GM06990 (cell line): ENCODE measurements around the gene MSANTD1.
A peak's percentile ranks its signal among the peaks of the same experiment; 100 is the strongest.
"Not testable (repeated sequence)": the region's sequence is repeated elsewhere in the genome, so short reads cannot be mapped to it uniquely, and the experiment has no call there.

Experiments
- DNase-seq: peaks from one replicate; pipeline ENCODE4 v3.0.0-alpha.2; 2011; ENCODE audit not compliant: insufficient read length; ENCODE audit errors: extremely low read depth
- H3K27me3 ChIP-seq: replicated peaks from 2 replicates; pipeline ENCODE4 v1.6.0; 2011; ENCODE audit warnings: low read length; ENCODE audit not compliant: control insufficient read depth, insufficient read depth
- H3K36me3 ChIP-seq: 2 replicates; pipeline ENCODE4 v1.5.1; 2011; ENCODE audit warnings: low read length; ENCODE audit not compliant: control insufficient read depth, insufficient read depth
- H3K4me3 ChIP-seq: replicated peaks from 2 replicates; pipeline ENCODE4 v1.5.1; 2011; ENCODE audit warnings: low read depth, mild to moderate bottlenecking, control low read depth, low read length
- TF ChIP-seq, protein P1 (sequence below): IDR thresholded peaks from 2 replicates; pipeline ENCODE4 v1.5.1; 2011; ENCODE audit warnings: low read length, control low read depth, mild to moderate bottlenecking, inconsistent platforms; ENCODE audit not compliant: insufficient read depth, poor library complexity, severe bottlenecking

The MSANTD1 gene

DNA sequence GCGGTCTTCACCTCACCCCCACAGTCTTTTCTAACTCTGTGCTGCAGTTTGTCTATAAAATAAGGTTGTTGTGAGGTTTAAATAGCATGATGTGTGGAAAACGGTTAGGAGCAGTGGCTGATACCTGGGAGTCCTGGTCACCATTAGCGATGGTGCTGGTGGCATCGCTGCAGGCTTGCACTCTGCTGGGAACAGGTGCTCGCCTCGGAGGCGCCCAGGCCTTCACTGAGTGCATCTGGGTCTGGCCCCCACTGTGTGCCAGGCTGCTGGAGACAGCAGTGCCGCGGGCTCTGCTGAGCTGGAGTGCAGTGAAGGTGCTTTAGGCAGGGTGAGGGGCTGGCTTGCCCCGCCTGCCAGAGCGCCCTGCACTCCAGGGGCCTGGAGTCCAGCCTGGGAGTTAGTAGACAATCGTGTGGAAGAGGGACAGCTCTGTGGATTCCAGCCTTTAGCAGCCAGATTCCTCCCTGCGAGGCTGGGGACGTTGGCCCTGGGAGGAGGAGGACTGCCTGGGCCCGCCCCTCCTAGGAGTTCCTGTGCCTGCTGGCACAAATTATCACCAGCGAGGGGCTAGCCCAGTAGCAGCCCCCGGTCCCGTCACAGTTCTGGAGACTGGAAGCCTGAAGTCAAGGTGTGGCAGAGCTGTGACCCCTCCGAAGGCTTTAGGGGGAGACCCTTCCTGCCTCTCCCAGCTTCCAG lies 51.2 kb downstream of the MSANTD1 start:
- no peaks in the 10 kb centered on the region; the same call in 1 of the 2 replicates for H3K27me3 ChIP-seq
- no peak for DNase-seq
- H3K36me3 ChIP-seq: no peaks in the 10 kb centered on the region
- TF ChIP-seq, protein P1, sequence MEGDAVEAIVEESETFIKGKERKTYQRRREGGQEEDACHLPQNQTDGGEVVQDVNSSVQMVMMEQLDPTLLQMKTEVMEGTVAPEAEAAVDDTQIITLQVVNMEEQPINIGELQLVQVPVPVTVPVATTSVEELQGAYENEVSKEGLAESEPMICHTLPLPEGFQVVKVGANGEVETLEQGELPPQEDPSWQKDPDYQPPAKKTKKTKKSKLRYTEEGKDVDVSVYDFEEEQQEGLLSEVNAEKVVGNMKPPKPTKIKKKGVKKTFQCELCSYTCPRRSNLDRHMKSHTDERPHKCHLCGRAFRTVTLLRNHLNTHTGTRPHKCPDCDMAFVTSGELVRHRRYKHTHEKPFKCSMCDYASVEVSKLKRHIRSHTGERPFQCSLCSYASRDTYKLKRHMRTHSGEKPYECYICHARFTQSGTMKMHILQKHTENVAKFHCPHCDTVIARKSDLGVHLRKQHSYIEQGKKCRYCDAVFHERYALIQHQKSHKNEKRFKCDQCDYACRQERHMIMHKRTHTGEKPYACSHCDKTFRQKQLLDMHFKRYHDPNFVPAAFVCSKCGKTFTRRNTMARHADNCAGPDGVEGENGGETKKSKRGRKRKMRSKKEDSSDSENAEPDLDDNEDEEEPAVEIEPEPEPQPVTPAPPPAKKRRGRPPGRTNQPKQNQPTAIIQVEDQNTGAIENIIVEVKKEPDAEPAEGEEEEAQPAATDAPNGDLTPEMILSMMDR: no peak
- no peak overlapping the region for H3K4me3 ChIP-seq

DNA sequence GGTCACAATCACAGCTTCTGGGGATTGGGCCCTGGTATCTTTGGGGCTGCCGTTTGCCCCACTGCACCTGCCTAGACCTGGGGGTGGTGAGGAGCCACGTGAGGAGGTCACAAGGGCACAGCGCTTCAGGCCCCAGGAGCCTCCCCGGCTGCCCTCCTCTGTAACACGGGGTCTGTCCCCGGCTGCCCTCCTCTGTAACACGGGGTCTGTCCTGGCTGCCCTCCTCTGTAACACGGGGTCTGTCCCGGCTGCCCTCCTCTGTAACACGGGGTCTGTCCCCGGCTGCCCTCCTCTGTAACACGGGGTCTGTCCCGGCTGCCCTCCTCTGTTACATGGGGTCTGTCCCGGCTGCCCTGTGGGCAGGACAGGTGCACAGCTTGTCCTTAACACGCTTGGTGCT lies 51.9 kb downstream of the MSANTD1 start:
- H3K27me3 ChIP-seq: not testable (repeated sequence)

DNA sequence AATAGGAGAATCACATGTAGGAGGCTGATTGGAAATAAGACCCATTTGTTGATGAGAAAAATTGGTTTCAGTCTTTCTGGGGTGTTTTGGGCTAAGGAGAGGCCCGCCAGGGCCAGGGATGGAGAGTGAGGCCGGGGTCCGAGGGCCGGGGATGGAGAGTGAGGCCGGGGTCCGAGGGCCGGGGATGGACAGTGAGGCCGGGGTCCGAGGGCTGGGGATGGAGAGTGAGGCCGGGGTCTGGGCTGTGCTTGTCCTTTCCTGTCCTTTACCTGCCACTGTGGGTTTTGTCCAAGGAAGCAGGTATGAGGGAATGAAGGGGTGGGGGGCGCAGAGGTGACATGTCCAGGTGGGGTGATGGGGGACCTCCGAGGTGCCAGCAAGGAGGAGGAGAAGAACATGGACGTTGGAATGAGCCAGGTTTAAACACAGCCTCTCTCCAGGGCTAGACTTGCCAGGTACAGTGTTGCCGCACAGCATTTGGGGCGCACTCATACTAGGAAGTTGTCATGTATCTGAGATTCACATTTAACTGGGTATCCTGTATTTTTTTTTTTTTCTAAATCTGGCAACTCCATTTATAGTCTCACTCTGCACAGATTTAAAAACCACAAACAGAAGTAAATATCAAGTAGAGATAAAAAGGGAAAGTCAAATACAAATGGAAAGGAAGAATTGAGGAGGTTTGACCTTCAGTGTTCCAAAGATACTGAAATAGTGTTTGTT lies 52.7 kb downstream of the MSANTD1 start:
- H3K27me3 ChIP-seq: no peaks in the 10 kb centered on the region; the same call in 1 of the 2 replicates
- TF ChIP-seq, protein P1: no peak

More for the DNA sequence above, 51.9 kb downstream of the MSANTD1 start:
- not testable (repeated sequence) for H3K4me3 ChIP-seq, DNase-seq, H3K36me3 ChIP-seq

DNA sequence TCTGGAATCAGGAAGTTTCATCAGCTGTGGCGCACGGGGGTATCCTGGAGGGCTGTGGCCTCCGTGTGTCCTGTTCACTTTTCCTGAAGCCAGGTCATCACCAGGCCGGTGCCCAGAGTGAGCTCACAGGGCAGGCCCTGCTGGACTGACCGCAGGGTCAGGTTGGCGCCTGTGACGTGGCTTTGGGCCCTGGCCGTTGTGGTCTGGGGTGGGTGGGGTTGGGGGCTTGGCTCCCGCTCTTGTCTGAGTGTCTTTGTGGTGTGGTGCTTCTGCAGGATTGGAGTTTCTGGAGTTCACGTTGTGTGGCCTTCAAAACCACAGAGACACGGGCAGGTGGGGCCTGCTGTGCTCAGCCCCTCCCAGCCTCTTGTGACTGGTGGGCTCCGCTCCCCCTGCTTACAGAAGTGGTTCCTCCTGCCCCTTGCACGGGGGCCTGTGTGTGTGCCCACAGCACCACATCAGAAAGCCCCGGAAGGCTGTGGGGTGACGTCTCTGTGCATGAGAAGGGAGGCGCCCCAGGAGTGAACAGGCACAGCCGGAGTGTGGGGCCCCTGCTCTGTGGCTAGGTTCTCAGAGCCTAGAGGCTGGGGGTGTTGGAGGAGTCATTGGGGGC lies 53.3 kb downstream of the MSANTD1 start:
- DNase-seq: peak; percentile 62
- Histone ChIP-seq H3K4me3 (no peak overlapping the region), H3K27me3 (no peaks in the 10 kb centered on the region; the same call in 1 of the 2 replicates), H3K36me3 (no peaks in the 10 kb centered on the region)
- TF ChIP-seq, protein P1: no peak

More for the DNA sequence above, 52.7 kb downstream of the MSANTD1 start:
- Histone ChIP-seq H3K36me3 (no peaks in the 10 kb centered on the region), H3K4me3 (no peak overlapping the region)
- no peak for DNase-seq

DNA sequence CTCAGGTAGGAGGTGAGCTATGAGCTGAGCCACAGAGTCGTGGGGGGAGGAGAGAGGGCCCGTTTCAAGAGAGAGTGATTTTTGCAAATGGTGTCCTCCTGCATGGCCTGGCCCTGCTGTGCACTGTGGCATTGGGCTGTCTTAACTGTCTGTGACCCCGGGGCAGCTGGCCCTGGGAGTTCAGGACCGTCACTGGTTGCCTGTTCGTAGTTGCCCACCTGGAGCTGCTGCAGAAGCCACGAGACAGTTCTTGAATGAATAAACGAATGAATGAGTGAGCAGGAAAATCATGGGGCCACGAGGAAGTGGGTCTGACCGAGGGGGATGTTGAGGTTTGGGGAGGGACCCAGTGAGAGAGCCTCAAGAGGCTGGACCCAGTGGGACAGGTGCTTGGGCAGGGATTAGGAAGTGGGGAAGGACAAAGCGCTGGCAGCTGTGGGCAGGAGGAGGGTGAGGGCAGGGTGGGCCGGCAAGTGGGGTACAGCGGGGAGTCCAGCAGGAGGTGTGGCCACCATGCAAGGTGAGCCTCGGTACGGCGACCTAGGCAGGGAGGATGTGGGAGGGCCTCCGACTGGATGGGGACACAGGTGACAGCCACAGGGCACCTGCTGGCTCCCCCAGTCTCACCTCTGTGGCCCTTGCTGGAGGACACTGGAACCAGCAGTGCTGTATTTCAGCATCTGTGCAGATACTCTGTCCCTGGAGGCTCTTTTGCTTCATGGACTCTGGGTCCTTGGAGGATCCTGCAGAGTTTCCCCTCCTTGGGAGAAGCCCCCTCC lies 54.0 kb downstream of the MSANTD1 start:
- no peaks in the 10 kb centered on the region for H3K36me3 ChIP-seq

More for the DNA sequence above, 54.0 kb downstream of the MSANTD1 start:
- DNase-seq: no peak
- Histone ChIP-seq H3K27me3 (no peaks in the 10 kb centered on the region; the same call in 1 of the 2 replicates), H3K4me3 (no peak overlapping the region)
- TF ChIP-seq, protein P1: no peak
